Smooth muscle cell (in vitro differentiated cells): Measurements from ENCODE around the gene NR3C2. TPM values are rescaled to one million over a fixed set of nuclear protein-coding genes. Genes with fewer than 3 reads are reported as not detected.

Experiments used
- DNase-seq: peaks from one replicate; lab custom pipeline; 2025; ENCODE audit not compliant: unreplicated experiment; lab: John Stamatoyannopoulos, UW
- H2AFZ ChIP-seq: fragments of 200-600 bp; sonication (generic); 2 replicates; pipeline ENCODE4 v1.6.0; 2016; ENCODE audit warnings: antibody characterized with exemption, low read depth, mild to moderate bottlenecking
- H3F3A ChIP-seq: fragments of 200-600 bp; sonication (generic); 2 replicates; pipeline ENCODE4 v1.6.0; 2017; ENCODE audit warnings: antibody characterized with exemption, low read depth
- H3K27ac ChIP-seq: fragments of 200-600 bp; sonication (generic); 2 replicates; pipeline ENCODE4 v1.5.1; 2016; ENCODE audit warnings: low read depth, mild to moderate bottlenecking
- H3K27me3 ChIP-seq: fragments of 200-600 bp; sonication (generic); 2 replicates; pipeline ENCODE4 v1.6.1; 2016; ENCODE audit warnings: low read depth, mild to moderate bottlenecking
- H3K36me3 ChIP-seq: fragments of 200-600 bp; sonication (generic); 2 replicates; pipeline ENCODE4 v1.5.1; 2016; ENCODE audit warnings: low read depth
- H3K4me1 ChIP-seq: fragments of 200-600 bp; sonication (generic); 2 replicates; pipeline ENCODE4 v1.5.1; 2016; ENCODE audit warnings: low read depth
- H3K4me2 ChIP-seq: fragments of 200-600 bp; sonication (generic); 2 replicates; pipeline ENCODE4 v1.6.0; 2016; ENCODE audit warnings: mild to moderate bottlenecking
- H3K4me3 ChIP-seq: fragments of 200-600 bp; sonication (generic); 2 replicates; pipeline ENCODE4 v1.5.1; 2016; ENCODE audit warnings: mild to moderate bottlenecking
- H3K79me2 ChIP-seq: fragments of 200-600 bp; sonication (generic); 2 replicates; pipeline ENCODE4 v1.6.0; 2016; ENCODE audit warnings: low read depth, mild to moderate bottlenecking
- H3K9ac ChIP-seq: fragments of 200-600 bp; sonication (generic); 2 replicates; pipeline ENCODE4 v1.6.0; 2016; ENCODE audit warnings: low read depth
- H3K9me3 ChIP-seq: fragments of 200-600 bp; sonication (generic); replicated peaks from 2 replicates; pipeline ENCODE4 v1.5.1; 2016; ENCODE audit warnings: low read depth
- H4K20me1 ChIP-seq: fragments of 200-600 bp; sonication (generic); 2 replicates; pipeline ENCODE4 v1.6.0; 2016; ENCODE audit warnings: low read depth
- WGBS: methylation state at CpG from one replicate; pipeline ENCODE4 v1.1.7; 2016; ENCODE audit warnings: low lambda C conversion rate; 5-methylcytosine and 5-hydroxymethylcytosine counted together
- polyA plus RNA-seq: library from polyadenylated mRNA; unstranded; fragments of >200 nt; fragmentation: Nextera tagmentation; extraction: Ambion mirVana; gene quantifications from 2 replicates; pipeline ENCODE4 v1.2.1, GENCODE V29; 2016
- total RNA-seq: library from RNA; depleted of rRNA; stranded (reverse); fragments of >200 nt; gene quantifications from 2 replicates; pipeline ENCODE4 v1.2.3, GENCODE V29; 2014
- TF ChIP-seq, protein P1 (sequence below): fragments of 200-600 bp; sonication (generic); IDR thresholded peaks from 2 replicates; pipeline ENCODE4 v1.5.1; 2017; ENCODE audit warnings: borderline replicate concordance, mild to moderate bottlenecking, antibody characterized with exemption; ENCODE audit not compliant: insufficient read depth, poor library complexity, severe bottlenecking

NR3C2 gene
- total and polyA plus RNA-seq, 2 experiments from 2014 or later, result 0.09 TPM; not detected in 1

DNA sequence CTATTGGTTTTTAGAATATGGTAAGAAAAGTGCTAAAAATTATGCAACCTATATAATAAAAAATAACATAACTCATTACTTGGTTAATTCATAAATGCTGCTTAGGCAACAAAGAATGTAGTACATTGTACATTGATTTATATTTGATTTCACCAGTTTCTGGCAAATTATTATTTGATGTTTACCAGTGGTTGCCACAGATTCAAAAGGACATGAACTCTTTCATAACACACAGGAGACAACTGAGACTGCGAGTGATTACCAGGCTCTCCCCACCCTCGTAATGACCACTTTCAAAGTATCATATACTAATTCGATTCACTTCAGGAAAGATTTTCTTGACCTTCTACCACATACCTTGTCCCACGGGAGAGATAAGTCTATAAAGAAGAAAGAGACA, 158.5 kb downstream of the NR3C2 start:
- Histone ChIP-seq H3K79me2 (no peaks in the 10 kb centered on the region), H3K4me2 (no peak overlapping the region), H4K20me1 (no peaks in the 10 kb centered on the region), H3K4me3 (no peak overlapping the region), H3F3A (no peaks in the 10 kb centered on the region), H3K27me3 (no peaks in the 10 kb centered on the region), H3K4me1 (no peaks in the 10 kb centered on the region), H2AFZ (no peak overlapping the region), H3K9me3 (no peaks in the 10 kb centered on the region), H3K36me3 (no peaks in the 10 kb centered on the region), H3K27ac (no peak overlapping the region), H3K9ac (no peak overlapping the region)
- no peak for DNase-seq
- TF ChIP-seq, protein P1, sequence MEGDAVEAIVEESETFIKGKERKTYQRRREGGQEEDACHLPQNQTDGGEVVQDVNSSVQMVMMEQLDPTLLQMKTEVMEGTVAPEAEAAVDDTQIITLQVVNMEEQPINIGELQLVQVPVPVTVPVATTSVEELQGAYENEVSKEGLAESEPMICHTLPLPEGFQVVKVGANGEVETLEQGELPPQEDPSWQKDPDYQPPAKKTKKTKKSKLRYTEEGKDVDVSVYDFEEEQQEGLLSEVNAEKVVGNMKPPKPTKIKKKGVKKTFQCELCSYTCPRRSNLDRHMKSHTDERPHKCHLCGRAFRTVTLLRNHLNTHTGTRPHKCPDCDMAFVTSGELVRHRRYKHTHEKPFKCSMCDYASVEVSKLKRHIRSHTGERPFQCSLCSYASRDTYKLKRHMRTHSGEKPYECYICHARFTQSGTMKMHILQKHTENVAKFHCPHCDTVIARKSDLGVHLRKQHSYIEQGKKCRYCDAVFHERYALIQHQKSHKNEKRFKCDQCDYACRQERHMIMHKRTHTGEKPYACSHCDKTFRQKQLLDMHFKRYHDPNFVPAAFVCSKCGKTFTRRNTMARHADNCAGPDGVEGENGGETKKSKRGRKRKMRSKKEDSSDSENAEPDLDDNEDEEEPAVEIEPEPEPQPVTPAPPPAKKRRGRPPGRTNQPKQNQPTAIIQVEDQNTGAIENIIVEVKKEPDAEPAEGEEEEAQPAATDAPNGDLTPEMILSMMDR, result no peak
- 91% methylated on average over 4 of the region's 4 CpGs for WGBS

DNA sequence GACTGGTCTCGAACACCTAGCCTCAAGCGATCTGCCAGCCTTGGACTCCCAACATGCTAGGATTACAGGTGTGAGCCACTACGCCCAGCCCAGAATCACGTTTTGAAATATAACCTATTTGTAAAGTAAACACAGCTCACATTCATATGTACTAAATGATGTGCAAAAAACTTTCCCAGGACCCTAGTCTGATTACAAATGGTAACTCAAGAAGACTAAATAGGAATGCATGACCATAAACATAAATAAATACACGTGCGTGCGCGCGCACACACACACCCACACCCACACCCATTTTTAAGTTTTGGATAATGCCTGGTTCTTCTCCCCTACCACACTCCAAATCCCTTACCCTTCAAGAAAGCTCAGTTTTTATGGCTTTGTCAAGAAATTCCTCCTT, 163.9 kb downstream of the NR3C2 start:
- Histone ChIP-seq H3K9me3 (no peaks in the 10 kb centered on the region), H4K20me1 (no peaks in the 10 kb centered on the region), H3K4me2 (no peak overlapping the region), H3F3A (no peaks in the 10 kb centered on the region), H3K9ac (no peak overlapping the region), H3K36me3 (no peaks in the 10 kb centered on the region), H3K4me3 (no peak overlapping the region), H3K27ac (no peak overlapping the region), H3K27me3 (no peaks in the 10 kb centered on the region), H3K79me2 (no peaks in the 10 kb centered on the region), H2AFZ (no peak overlapping the region), H3K4me1 (no peaks in the 10 kb centered on the region)
- TF ChIP-seq, protein P1, result no peak
- WGBS, result 94% methylated on average over 9 of the region's 9 CpGs
- no peak for DNase-seq

DNA sequence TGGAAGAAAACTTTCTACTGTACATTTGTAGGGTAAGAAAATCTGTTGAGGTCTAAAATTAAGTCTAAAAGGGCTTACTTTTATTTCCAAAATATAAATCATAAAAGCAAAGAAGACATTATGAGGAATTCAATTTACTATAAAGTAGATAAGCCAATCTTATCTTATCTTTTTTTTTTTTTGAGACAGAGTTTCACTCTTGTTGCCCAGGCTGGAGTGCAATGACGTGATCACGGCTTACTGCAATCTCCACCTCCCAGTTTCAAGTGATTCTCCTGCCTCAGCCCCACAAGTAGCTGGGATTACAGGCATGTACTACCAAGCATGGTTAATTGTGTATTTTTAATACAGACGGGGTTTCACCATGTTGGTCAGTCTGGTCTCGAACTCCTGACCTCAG, 166.9 kb downstream of the NR3C2 start:
- H3K9ac ChIP-seq, result no peak overlapping the region
- no peak overlapping the region for H3K27ac ChIP-seq
- H3F3A ChIP-seq, result no peaks in the 10 kb centered on the region
- TF ChIP-seq, protein P1, result no peak
- no peaks in the 10 kb centered on the region for H3K9me3 ChIP-seq
- DNase-seq, result no peak
- no peak overlapping the region for H3K4me2 ChIP-seq
- WGBS, result 74% methylated on average over 4 of the region's 4 CpGs
- no peak overlapping the region for H2AFZ ChIP-seq
- H4K20me1 ChIP-seq, result no peaks in the 10 kb centered on the region
- H3K79me2 ChIP-seq, result no peaks in the 10 kb centered on the region
- no peaks in the 10 kb centered on the region for H3K36me3 ChIP-seq
- no peaks in the 10 kb centered on the region for H3K27me3 ChIP-seq
- H3K4me3 ChIP-seq, result no peak overlapping the region
- no peaks in the 10 kb centered on the region for H3K4me1 ChIP-seq

DNA sequence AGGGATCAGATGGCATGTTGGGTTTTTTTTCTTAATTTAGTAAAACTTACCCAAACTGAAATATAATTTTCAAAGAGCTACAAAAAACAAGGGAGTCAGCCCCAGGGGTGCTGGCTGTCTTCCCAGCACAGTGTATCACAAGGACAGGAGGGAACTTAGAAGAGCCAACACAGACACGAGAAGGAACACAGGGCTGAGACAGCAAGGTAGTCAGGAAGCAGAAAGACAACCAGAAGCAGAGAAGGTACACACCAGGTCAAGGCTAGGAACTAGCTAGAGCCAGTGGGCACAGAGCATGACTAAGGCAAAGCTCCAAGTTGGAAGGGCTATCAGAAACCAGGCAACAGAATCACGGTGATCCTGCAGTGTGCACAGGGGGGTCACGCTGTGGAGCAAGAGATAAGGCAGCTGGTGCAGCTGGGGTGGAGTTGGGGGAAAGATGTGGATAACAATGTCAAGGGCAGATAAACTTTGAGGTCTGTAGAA, 168.7 kb downstream of the NR3C2 start:
- Histone ChIP-seq H3K9me3 (no peaks in the 10 kb centered on the region), H2AFZ (no peak overlapping the region), H3K27me3 (no peaks in the 10 kb centered on the region), H4K20me1 (no peaks in the 10 kb centered on the region), H3K9ac (no peak overlapping the region), H3K4me1 (no peaks in the 10 kb centered on the region), H3F3A (no peaks in the 10 kb centered on the region), H3K79me2 (no peaks in the 10 kb centered on the region), H3K27ac (no peak overlapping the region), H3K36me3 (no peaks in the 10 kb centered on the region), H3K4me2 (no peak overlapping the region), H3K4me3 (no peak overlapping the region)
- TF ChIP-seq, protein P1, result no peak
- DNase-seq, result no peak
- WGBS, result 69% methylated on average over 3 of the region's 3 CpGs
